HepG2 (cell line): ENCODE data around the gene TNFRSF18. TPM values are rescaled to one million over a fixed set of nuclear protein-coding genes. Genes with fewer than 3 reads are reported as not detected.

Experiments
- ATAC-seq: fragments of 200-7000 bp; cut with Tn5 transposase; 3 replicates; pipeline ENCODE4 v1.9.1; 2020; ENCODE audit warnings: mild to moderate bottlenecking, moderate library complexity
- BruUV-seq: library from RNA; stranded (reverse); fragments of 400-500 nt; replicated peaks from 2 replicates; lab custom pipeline; 2021; lab: Mats Ljungman, UMichigan
- CTCF ChIA-PET: fragments of 300-600 bp; formaldehyde crosslinking; extraction: SDS; loops from one replicate; lab custom pipeline; 2021; ENCODE audit warnings: low total read pairs, inconsistent platforms, low intra/inter-chr PET ratio; lab: Yijun Ruan, JAX
- POLR2A ChIA-PET: fragments of 350-600 bp; sonication (Branson Sonifier 250); formaldehyde crosslinking; loops from one replicate; lab custom pipeline; 2020; ENCODE audit warnings: antibody characterized with exemption, inconsistent platforms; lab: Yijun Ruan, JAX
- DNase-seq: peaks from one replicate; pipeline ENCODE4 v3.0.0-alpha.2; 2015; ENCODE audit warnings: low spot score
- FAIRE-seq: peaks from 3 replicates; lab custom pipeline; 2011; peaks lifted over from hg19 to GRCh38; lab: Jason Lieb, UNC
- H2AFZ ChIP-seq: one replicate; pipeline ENCODE4 v1.6.1; 2011; ENCODE audit warnings: low read length, inconsistent platforms
- H3K27ac ChIP-seq: fragments of 300-600 bp; 3 replicates; pipeline ENCODE4 v1.8.0; 2011; ENCODE audit warnings: mixed run types, mild to moderate bottlenecking, mixed read lengths, low read length, inconsistent platforms; ENCODE audit not compliant: insufficient read depth; ENCODE audit errors: extremely low read length
- H3K27me3 ChIP-seq, 2 experiments: fragments of 200-600 bp in 1 of 2; 2 replicates in 1 of 2; 3 replicates in 1 of 2; pipeline versions ENCODE4 v1.6.0 to v1.8.0; 2011; ENCODE audit warnings: low read length in 2 of 2, mild to moderate bottlenecking in 2 of 2, moderate library complexity in 2 of 2, inconsistent platforms in 1 of 2; ENCODE audit not compliant: insufficient read depth in 2 of 2, control insufficient read depth in 1 of 2
- H3K36me3 ChIP-seq, 2 experiments: fragments of 200-600 bp in 1 of 2; replicated peaks in 1 of 2; 2 replicates in 1 of 2; 3 replicates in 1 of 2; pipeline versions ENCODE4 v1.5.1 to v1.8.0; 2011; ENCODE audit warnings: low read length in 2 of 2, inconsistent platforms in 1 of 2; ENCODE audit not compliant: insufficient read depth in 2 of 2, control insufficient read depth in 1 of 2
- H3K4me1 ChIP-seq: 2 replicates; pipeline ENCODE4 v1.5.1; 2012; ENCODE audit warnings: low read length, inconsistent platforms; ENCODE audit not compliant: insufficient read depth
- H3K4me2 ChIP-seq: 2 replicates; pipeline ENCODE4 v1.6.0; 2011; ENCODE audit warnings: low read depth, low read length, inconsistent platforms
- H3K4me3 ChIP-seq, 3 experiments: fragments of 200-600 bp in 1 of 3; sonication (generic), shearing (Covaris generic) in 1 of 3; replicated peaks in 1 of 3; 2 replicates each; pipeline ENCODE4 v1.5.1; 2011 to 2016; ENCODE audit warnings: low read length in 3 of 3, inconsistent platforms in 2 of 3, low read depth in 2 of 3, mild to moderate bottlenecking in 2 of 3, control low read depth in 1 of 3, mixed read lengths in 1 of 3; ENCODE audit not compliant: insufficient read depth in 1 of 3
- H3K79me2 ChIP-seq: one replicate; pipeline ENCODE4 v1.6.1; 2011; ENCODE audit warnings: low read length, inconsistent platforms; ENCODE audit not compliant: insufficient read depth
- H3K9ac ChIP-seq: 2 replicates; pipeline ENCODE4 v1.6.0; 2011; ENCODE audit warnings: mild to moderate bottlenecking, low read depth, low read length, inconsistent platforms; ENCODE audit not compliant: insufficient read depth
- H3K9me3 ChIP-seq: 2 replicates; pipeline ENCODE4 v1.5.1; 2012; ENCODE audit warnings: mild to moderate bottlenecking, low read length
- H4K20me1 ChIP-seq: 2 replicates; pipeline ENCODE4 v1.6.0; 2011; ENCODE audit warnings: inconsistent platforms, mild to moderate bottlenecking, low read length, moderate library complexity; ENCODE audit not compliant: insufficient read depth
- GATAD2A ChIP-seq: IDR thresholded peaks from 2 replicates; pipeline ENCODE4 v1.6.1; 2016
- PAXIP1 ChIP-seq: sonication (generic); formaldehyde crosslinking; conservative IDR thresholded peaks from 2 replicates; pipeline ENCODE4 v1.4.0; 2020; ENCODE audit warnings: mild to moderate bottlenecking, missing genetic modification reagents, moderate library complexity
- SRSF1 ChIP-seq: fragments of 200-400 bp; formaldehyde crosslinking; optimal IDR thresholded peaks from 2 replicates; pipeline ENCODE3; 2017; ENCODE audit warnings: mild to moderate bottlenecking, low read depth, low read length, moderate library complexity
- TBX2 ChIP-seq: sonication (generic); formaldehyde crosslinking; IDR thresholded peaks from 2 replicates; pipeline ENCODE4 v1.5.0; 2020; ENCODE audit warnings: missing genetic modification reagents, mild to moderate bottlenecking, borderline replicate concordance
- ZBTB10 ChIP-seq: sonication (generic); formaldehyde crosslinking; IDR thresholded peaks from 2 replicates; pipeline ENCODE4 v1.4.0; 2020; ENCODE audit warnings: missing genetic modification reagents, borderline replicate concordance
- ZNF230 ChIP-seq: sonication (generic); formaldehyde crosslinking; IDR thresholded peaks from 2 replicates; pipeline ENCODE4 v1.4.0; 2020; ENCODE audit warnings: mild to moderate bottlenecking, missing genetic modification reagents
- ZNF33B ChIP-seq: sonication (generic); formaldehyde crosslinking; IDR thresholded peaks from 2 replicates; pipeline ENCODE4 v1.5.1; 2020; ENCODE audit warnings: mild to moderate bottlenecking, missing genetic modification reagents
- ZNF556 ChIP-seq: sonication (generic); formaldehyde crosslinking; IDR thresholded peaks from 2 replicates; pipeline ENCODE4 v1.4.0; 2020; ENCODE audit warnings: mild to moderate bottlenecking, missing genetic modification reagents, borderline replicate concordance
- WGBS: methylation state at CpG from one replicate; pipeline ENCODE4 v1.1.6; 2017; ENCODE audit warnings: low lambda C conversion rate; 5-methylcytosine and 5-hydroxymethylcytosine counted together
- in situ Hi-C: cut with HindIII; loops from 2 replicates; pipeline ENCODE4 v1.10.0; 2017; ENCODE audit warnings: low pct_unique_long_range_greater_than_20kb; ENCODE audit not compliant: extremely low pct_ligation_motif_present
- intact Hi-C: fragments of 100-400 bp; cut with micrococcal nuclease; formaldehyde crosslinking; loops from one replicate; pipeline ENCODE4 v1.10.0; 2022; ENCODE audit not compliant: unreplicated experiment
- polyA plus RNA-seq, 8 experiments: library from polyadenylated mRNA; depleted of rRNA in 3 of 8; stranded (reverse) in 7 of 8; unstranded in 1 of 8; fragments of >200 nt; fragmentation: Illumina TruSeq in 4 of 8; extraction: Trizol in 4 of 8; gene quantifications; 2 replicates each; pipeline versions ENCODE4 v1.2.1 to v1.2.3, GENCODE V29; 2011 to 2016; ENCODE audit warnings: low read depth in 4 of 8, missing spikeins in 1 of 8, mixed read lengths in 1 of 8; ENCODE audit not compliant: insufficient read depth in 1 of 8
- total RNA-seq, 5 experiments: library from RNA; depleted of rRNA; stranded (reverse); fragments of >200 nt; fragmentation: Illumina TruSeq; extraction: Trizol; gene quantifications; 2 replicates each; pipeline ENCODE4 v1.2.3, GENCODE V29; 2016; ENCODE audit warnings: low read depth in 1 of 5
- TF ChIP-seq, protein P1 (sequence below): sonication (generic); formaldehyde crosslinking; IDR thresholded peaks from 2 replicates; pipeline ENCODE4 v1.4.0; 2020; ENCODE audit warnings: low read depth, missing genetic modification reagents
- TF ChIP-seq, protein P2 (sequence below): sonication (generic); formaldehyde crosslinking; conservative IDR thresholded peaks from 2 replicates; pipeline ENCODE4 v1.4.0; 2020; ENCODE audit warnings: missing genetic modification reagents

The TNFRSF18 gene
- total and polyA plus RNA-seq, 2 of the 13 experiments (the other 11 are each of a cell fraction or from before 2014, with no cell fraction given): not detected

DNA sequence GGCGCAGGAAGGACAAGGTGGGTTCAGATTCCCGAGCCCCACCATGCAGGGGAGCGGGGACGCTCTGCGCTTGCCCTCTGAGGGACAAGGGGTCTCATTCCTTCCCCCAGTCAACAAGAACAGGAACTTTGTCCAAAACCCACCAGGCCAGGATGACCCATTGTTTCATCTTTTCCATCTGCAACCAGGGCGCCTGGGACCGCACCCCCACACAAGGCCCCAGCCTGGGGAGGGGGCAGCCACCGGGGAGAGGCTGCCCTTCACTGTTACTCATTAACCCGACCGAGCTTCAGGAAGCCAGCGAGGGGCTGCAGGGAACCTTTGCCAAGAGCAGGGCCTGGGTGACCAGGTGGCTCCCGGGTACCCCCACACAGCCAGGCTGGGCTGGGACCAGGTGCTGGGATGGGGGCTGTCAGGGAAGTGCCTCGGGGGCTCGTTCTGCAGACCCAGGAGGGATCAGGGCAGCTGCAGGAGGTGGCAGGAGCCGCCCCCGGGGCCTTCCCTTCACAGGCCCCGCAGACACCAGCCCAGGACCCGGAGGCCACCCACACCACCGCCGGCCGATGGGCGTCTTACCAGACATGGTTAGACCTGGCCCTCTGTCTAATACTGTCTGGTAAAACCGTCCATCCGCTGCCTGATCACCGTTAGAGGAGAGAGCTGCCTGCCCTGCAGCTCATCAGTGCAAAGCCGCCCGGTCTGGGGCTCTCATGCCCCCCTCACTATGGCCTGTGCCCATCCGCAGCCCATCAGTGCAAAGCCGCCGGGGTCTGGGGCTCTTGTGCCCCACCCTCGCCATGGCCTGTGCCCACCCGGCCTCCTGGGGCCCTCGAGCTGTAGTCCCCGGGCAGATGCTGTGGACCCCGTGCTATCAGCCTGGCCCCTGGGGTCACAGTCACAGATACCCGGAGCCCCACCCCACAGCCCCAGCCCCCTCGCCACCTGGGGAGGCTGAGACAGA lies 37.7 kb downstream of the TNFRSF18 start:
- no peaks in the 10 kb centered on the region for H3K9me3 ChIP-seq
- H3K9ac ChIP-seq: no peak overlapping the region
- CTCF ChIA-PET: no interaction called here
- peak; percentile 12 for FAIRE-seq
- ATAC-seq: peak; percentile 33
- H2AFZ ChIP-seq: no peak overlapping the region
- DNase-seq: peak; percentile 64
- H3K4me1 ChIP-seq: peaks cover 62% of the 10 kb centered on the region
- WGBS: 60% methylated on average over 10 of the region's 37 CpGs
- POLR2A ChIA-PET: interaction anchor here (1.0 to 7.4 kb wide), 6 partner anchors 10 to 162 kb away, joined by 3 to 93 read pairs (median 4); partner anchors contain the start of genes B3GALT6 and SDF4
- no peaks in the 10 kb centered on the region for H3K79me2 ChIP-seq
- intact Hi-C loops (loop anchor here (1.0 kb wide), 1 partner anchor 44 kb away; no protein-coding TSS in a partner anchor), in situ Hi-C loops (no loop called here)
- no peaks in the 10 kb centered on the region for H4K20me1 ChIP-seq
- H3K27me3 ChIP-seq: peaks cover 11 to 25% of the 10 kb centered on the region in 2 experiments
- peak overlapping the region in 2 of 3 experiments; percentile 34 to 60; a peak in 3 of 6 replicates for H3K4me3 ChIP-seq
- no TSS peak for BruUV-seq
- peak overlapping the region; percentile 76 for H3K4me2 ChIP-seq
- no peak overlapping the region for H3K27ac ChIP-seq
- H3K36me3 ChIP-seq: no peaks in the 10 kb centered on the region
- 0 out of 2 replicates have a peak, but pooled peaks have one; percentile 1 for TF ChIP-seq ZNF556 (CRISPR knock-in tag)
- TF ChIP-seq PAXIP1 (CRISPR knock-in tag): peak; percentile 42; the same call in 1 of the 2 replicates
- TF ChIP-seq ZNF230 (CRISPR knock-in tag): no peak; the same call in 1 of the 2 replicates
- TF ChIP-seq TBX2 (CRISPR knock-in tag): peak; percentile 16; the same call in 1 of the 2 replicates
- peak; percentile 54 for TF ChIP-seq GATAD2A (CRISPR knock-in tag)
- TF ChIP-seq, protein P1, sequence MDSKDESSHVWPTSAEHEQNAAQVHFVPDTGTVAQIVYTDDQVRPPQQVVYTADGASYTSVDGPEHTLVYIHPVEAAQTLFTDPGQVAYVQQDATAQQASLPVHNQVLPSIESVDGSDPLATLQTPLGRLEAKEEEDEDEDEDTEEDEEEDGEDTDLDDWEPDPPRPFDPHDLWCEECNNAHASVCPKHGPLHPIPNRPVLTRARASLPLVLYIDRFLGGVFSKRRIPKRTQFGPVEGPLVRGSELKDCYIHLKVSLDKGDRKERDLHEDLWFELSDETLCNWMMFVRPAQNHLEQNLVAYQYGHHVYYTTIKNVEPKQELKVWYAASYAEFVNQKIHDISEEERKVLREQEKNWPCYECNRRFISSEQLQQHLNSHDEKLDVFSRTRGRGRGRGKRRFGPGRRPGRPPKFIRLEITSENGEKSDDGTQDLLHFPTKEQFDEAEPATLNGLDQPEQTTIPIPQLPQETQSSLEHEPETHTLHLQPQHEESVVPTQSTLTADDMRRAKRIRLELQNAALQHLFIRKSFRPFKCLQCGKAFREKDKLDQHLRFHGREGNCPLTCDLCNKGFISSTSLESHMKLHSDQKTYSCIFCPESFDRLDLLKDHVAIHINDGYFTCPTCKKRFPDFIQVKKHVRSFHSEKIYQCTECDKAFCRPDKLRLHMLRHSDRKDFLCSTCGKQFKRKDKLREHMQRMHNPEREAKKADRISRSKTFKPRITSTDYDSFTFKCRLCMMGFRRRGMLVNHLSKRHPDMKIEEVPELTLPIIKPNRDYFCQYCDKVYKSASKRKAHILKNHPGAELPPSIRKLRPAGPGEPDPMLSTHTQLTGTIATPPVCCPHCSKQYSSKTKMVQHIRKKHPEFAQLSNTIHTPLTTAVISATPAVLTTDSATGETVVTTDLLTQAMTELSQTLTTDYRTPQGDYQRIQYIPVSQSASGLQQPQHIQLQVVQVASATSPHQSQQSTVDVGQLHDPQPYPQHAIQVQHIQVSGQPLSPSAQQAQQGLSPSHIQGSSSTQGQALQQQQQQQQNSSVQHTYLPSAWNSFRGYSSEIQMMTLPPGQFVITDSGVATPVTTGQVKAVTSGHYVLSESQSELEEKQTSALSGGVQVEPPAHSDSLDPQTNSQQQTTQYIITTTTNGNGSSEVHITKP (CRISPR knock-in tag): 0 out of 2 replicates have a peak, but pooled peaks have one; percentile 6
- peak; percentile 55 for TF ChIP-seq SRSF1
- no peak for TF ChIP-seq ZBTB10 (CRISPR knock-in tag)
- no peak for TF ChIP-seq ZNF33B (CRISPR knock-in tag)
- TF ChIP-seq, protein P2, sequence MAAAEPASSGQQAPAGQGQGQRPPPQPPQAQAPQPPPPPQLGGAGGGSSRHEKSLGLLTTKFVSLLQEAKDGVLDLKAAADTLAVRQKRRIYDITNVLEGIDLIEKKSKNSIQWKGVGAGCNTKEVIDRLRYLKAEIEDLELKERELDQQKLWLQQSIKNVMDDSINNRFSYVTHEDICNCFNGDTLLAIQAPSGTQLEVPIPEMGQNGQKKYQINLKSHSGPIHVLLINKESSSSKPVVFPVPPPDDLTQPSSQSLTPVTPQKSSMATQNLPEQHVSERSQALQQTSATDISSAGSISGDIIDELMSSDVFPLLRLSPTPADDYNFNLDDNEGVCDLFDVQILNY: no peak
